HepG2 (cell line): ENCODE results near the gene GPR155. TPM values are rescaled to one million over a fixed set of nuclear protein-coding genes. Genes with fewer than 3 reads are reported as not detected.
A peak's percentile ranks its signal among the peaks of the same experiment; 100 is the strongest.

Experiments
- ADNP ChIP-seq: sonication (generic); formaldehyde crosslinking; IDR thresholded peaks from 2 replicates; pipeline ENCODE4 v1.4.0; 2020; ENCODE audit warnings: missing genetic modification reagents
- CBX2 ChIP-seq, 2 experiments: fragments of 200-600 bp in 1 of 2; sonication (generic); formaldehyde crosslinking in 1 of 2; IDR thresholded peaks; 2 replicates each; pipeline versions ENCODE4 v1.7.0 to v1.8.1; 2018 to 2022; ENCODE audit warnings: low read depth in 2 of 2, low read length in 1 of 2, mild to moderate bottlenecking in 1 of 2, missing genetic modification reagents in 1 of 2
- DMAP1 ChIP-seq: IDR thresholded peaks from 2 replicates; pipeline ENCODE4 v1.6.1; 2016
- FOSL2 ChIP-seq: sonication (generic); formaldehyde crosslinking; IDR thresholded peaks from 2 replicates; pipeline ENCODE4 v1.4.0; 2020; ENCODE audit warnings: missing genetic modification reagents
- GZF1 ChIP-seq: sonication (generic); formaldehyde crosslinking; IDR thresholded peaks from 2 replicates; pipeline ENCODE4 v1.5.1; 2020; ENCODE audit warnings: mild to moderate bottlenecking, missing genetic modification reagents
- HNRNPL ChIP-seq: fragments of 200-400 bp; formaldehyde crosslinking; IDR thresholded peaks from 2 replicates; pipeline ENCODE4 v1.6.1; 2017; ENCODE audit warnings: mild to moderate bottlenecking, low read depth, low read length
- KLF15 ChIP-seq: sonication (generic); formaldehyde crosslinking; IDR thresholded peaks from 2 replicates; pipeline ENCODE4 v1.8.1; 2023; ENCODE audit warnings: borderline replicate concordance, mild to moderate bottlenecking, inconsistent platforms, missing genetic modification reagents, mixed read lengths
- MLX ChIP-seq: IDR thresholded peaks from 2 replicates; pipeline ENCODE4 v1.6.1; 2016
- PHF8 ChIP-seq: sonication (generic); formaldehyde crosslinking; IDR thresholded peaks from 2 replicates; pipeline ENCODE4 v1.5.0; 2020; ENCODE audit warnings: missing genetic modification reagents
- RAD21 ChIP-seq: fragments of 450-650 bp; formaldehyde crosslinking; IDR thresholded peaks from 2 replicates; pipeline ENCODE4 v1.5.0; 2020; ENCODE audit warnings: mild to moderate bottlenecking
- RARA ChIP-seq: IDR thresholded peaks from 2 replicates; pipeline ENCODE4 v1.6.1; 2016; ENCODE audit warnings: missing genetic modification reagents, missing compliant biosample characterization
- RBAK ChIP-seq: sonication (generic); formaldehyde crosslinking; IDR thresholded peaks from 2 replicates; pipeline ENCODE4 v1.5.1; 2020; ENCODE audit warnings: mild to moderate bottlenecking, missing genetic modification reagents
- REL ChIP-seq: sonication (generic); formaldehyde crosslinking; conservative IDR thresholded peaks from 2 replicates; pipeline ENCODE4 v1.8.0; 2022; ENCODE audit warnings: mild to moderate bottlenecking, missing genetic modification reagents, moderate library complexity
- RELA ChIP-seq: sonication (generic); formaldehyde crosslinking; IDR thresholded peaks from 2 replicates; pipeline ENCODE4 v1.4.0; 2020; ENCODE audit warnings: missing genetic modification reagents
- SP140L ChIP-seq: sonication (generic); formaldehyde crosslinking; IDR thresholded peaks from 2 replicates; pipeline ENCODE4 v1.4.0; 2020; ENCODE audit warnings: missing genetic modification reagents, borderline replicate concordance
- TCF12 ChIP-seq, 2 experiments: fragments of 450-650 bp in 1 of 2; sonication (generic) in 1 of 2; formaldehyde crosslinking in 1 of 2; IDR thresholded peaks; 2 replicates each; pipeline versions ENCODE4 v1.6.1 to v1.8.0; 2017 to 2022; ENCODE audit warnings: antibody characterized with exemption in 1 of 2, mild to moderate bottlenecking in 1 of 2, missing genetic modification reagents in 1 of 2, moderate library complexity in 1 of 2
- TERF1 ChIP-seq: sonication (generic); formaldehyde crosslinking; IDR thresholded peaks from 2 replicates; pipeline ENCODE4 v1.8.0; 2022; ENCODE audit warnings: mild to moderate bottlenecking, missing genetic modification reagents, moderate library complexity
- XRCC5 ChIP-seq: fragments of 200-400 bp; formaldehyde crosslinking; optimal IDR thresholded peaks from 2 replicates; pipeline ENCODE3; 2017; ENCODE audit warnings: mild to moderate bottlenecking, low read length
- ZFP90 ChIP-seq: sonication (generic); formaldehyde crosslinking; IDR thresholded peaks from 2 replicates; pipeline ENCODE4 v1.8.0; 2022; ENCODE audit warnings: missing genetic modification reagents, mild to moderate bottlenecking, inconsistent platforms, borderline replicate concordance
- ZNF292 ChIP-seq: sonication (generic); formaldehyde crosslinking; IDR thresholded peaks from 2 replicates; pipeline ENCODE4 v1.8.1; 2022; ENCODE audit warnings: mild to moderate bottlenecking, low read depth, missing genetic modification reagents, borderline replicate concordance
- ZNF3 ChIP-seq: IDR thresholded peaks from 2 replicates; pipeline ENCODE4 v1.7.0; 2017; ENCODE audit warnings: inconsistent platforms
- ZNF605 ChIP-seq: sonication (generic); formaldehyde crosslinking; IDR thresholded peaks from 2 replicates; pipeline ENCODE4 v1.8.0; 2022; ENCODE audit warnings: mild to moderate bottlenecking, missing genetic modification reagents
- ZNF816 ChIP-seq: sonication (generic); formaldehyde crosslinking; IDR thresholded peaks from 2 replicates; pipeline ENCODE4 v1.8.0; 2022; ENCODE audit warnings: missing genetic modification reagents, mild to moderate bottlenecking, borderline replicate concordance
- ZXDC ChIP-seq: sonication (generic); formaldehyde crosslinking; IDR thresholded peaks from 2 replicates; pipeline ENCODE4 v1.5.0; 2020; ENCODE audit warnings: mild to moderate bottlenecking, missing genetic modification reagents
- polyA plus RNA-seq, 8 experiments: library from polyadenylated mRNA; depleted of rRNA in 3 of 8; stranded (reverse) in 7 of 8; unstranded in 1 of 8; fragments of >200 nt; fragmentation: Illumina TruSeq in 4 of 8; extraction: Trizol in 4 of 8; gene quantifications; 2 replicates each; pipeline versions ENCODE4 v1.2.1 to v1.2.3, GENCODE V29; 2011 to 2016; ENCODE audit warnings: low read depth in 4 of 8, missing spikeins in 1 of 8, mixed read lengths in 1 of 8; ENCODE audit not compliant: insufficient read depth in 1 of 8
- total RNA-seq, 5 experiments: library from RNA; depleted of rRNA; stranded (reverse); fragments of >200 nt; fragmentation: Illumina TruSeq; extraction: Trizol; gene quantifications; 2 replicates each; pipeline ENCODE4 v1.2.3, GENCODE V29; 2016; ENCODE audit warnings: low read depth in 1 of 5
- TF ChIP-seq, protein P1 (sequence below): sonication (generic); formaldehyde crosslinking; IDR thresholded peaks from 2 replicates; pipeline ENCODE4 v1.8.0; 2022; ENCODE audit warnings: missing genetic modification reagents, mild to moderate bottlenecking, moderate library complexity, borderline replicate concordance

GPR155 gene
- total and polyA plus RNA-seq, 2 of the 13 experiments (the other 11 are each of a cell fraction or from before 2014, with no cell fraction given) = 0.15 to 0.49 TPM

DNA sequence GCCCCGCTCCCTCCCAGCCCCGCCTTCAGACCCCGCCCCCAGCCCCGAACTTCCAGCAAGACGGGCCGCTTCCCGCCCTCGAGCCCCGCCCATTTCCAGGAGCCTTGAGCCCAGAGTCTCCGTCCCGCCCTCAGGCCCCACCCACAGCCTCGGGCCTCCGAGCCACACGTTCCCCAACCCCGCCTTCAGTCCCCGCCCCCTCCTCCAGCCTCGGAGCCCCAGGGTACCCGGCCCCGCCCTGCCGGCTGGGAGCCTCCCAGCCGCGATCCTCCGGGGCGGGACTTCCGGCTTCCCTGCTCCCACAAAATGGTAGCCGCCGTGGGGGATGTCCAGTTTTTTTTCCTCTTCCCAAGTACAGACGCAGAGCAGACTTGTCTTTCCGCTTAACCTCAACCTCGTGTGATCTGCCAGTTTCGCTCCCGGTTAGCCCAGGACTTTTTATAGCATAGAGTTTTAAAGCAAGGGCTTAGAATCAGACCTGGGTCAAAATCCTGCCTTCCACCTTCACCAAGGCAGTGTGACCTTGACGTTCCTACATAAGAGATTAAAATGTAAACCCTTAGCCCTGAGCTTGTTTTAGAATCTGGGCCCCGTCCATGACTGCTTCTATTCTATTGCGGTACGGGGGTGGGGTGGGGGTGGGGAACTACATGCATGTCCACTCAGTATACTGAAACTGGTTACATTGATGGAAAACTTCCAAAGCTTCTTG lies 435 bp upstream of the GPR155 start (continued):
- TF ChIP-seq, protein P1, sequence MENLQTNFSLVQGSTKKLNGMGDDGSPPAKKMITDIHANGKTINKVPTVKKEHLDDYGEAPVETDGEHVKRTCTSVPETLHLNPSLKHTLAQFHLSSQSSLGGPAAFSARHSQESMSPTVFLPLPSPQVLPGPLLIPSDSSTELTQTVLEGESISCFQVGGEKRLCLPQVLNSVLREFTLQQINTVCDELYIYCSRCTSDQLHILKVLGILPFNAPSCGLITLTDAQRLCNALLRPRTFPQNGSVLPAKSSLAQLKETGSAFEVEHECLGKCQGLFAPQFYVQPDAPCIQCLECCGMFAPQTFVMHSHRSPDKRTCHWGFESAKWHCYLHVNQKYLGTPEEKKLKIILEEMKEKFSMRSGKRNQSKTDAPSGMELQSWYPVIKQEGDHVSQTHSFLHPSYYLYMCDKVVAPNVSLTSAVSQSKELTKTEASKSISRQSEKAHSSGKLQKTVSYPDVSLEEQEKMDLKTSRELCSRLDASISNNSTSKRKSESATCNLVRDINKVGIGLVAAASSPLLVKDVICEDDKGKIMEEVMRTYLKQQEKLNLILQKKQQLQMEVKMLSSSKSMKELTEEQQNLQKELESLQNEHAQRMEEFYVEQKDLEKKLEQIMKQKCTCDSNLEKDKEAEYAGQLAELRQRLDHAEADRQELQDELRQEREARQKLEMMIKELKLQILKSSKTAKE = no peak
- TF ChIP-seq HNRNPL = no peak
- no peak for TF ChIP-seq ZNF292
- no peak for TF ChIP-seq REL (CRISPR knock-in tag)
- no peak for TF ChIP-seq ADNP (CRISPR knock-in tag)
- TF ChIP-seq TERF1 (CRISPR knock-in tag) = no peak
- no peak for TF ChIP-seq GZF1 (CRISPR knock-in tag)
- no peak for TF ChIP-seq TCF12 (IDR thresholded peaks at IDR 0.05)
- no peak for TF ChIP-seq TCF12 (CRISPR knock-in tag; IDR thresholded peaks at IDR 0.05)
- no peak for TF ChIP-seq RELA (CRISPR knock-in tag)
- TF ChIP-seq DMAP1 (CRISPR knock-in tag) = peak; percentile 23; the same call in 1 of the 2 replicates
- TF ChIP-seq RBAK = no peak
- TF ChIP-seq MLX (CRISPR knock-in tag) = no peak
- TF ChIP-seq CBX2 (IDR thresholded peaks at IDR 0.05; ENCODE audit: low read depth, low read length) = no peak
- TF ChIP-seq CBX2 (CRISPR knock-in tag; IDR thresholded peaks at IDR 0.05; ENCODE audit: low read depth) = no peak
- TF ChIP-seq ZNF816 (CRISPR knock-in tag) = no peak
- no peak for TF ChIP-seq ZNF3
- TF ChIP-seq PHF8 (CRISPR knock-in tag) = peak; percentile 53; the same call in 1 of the 2 replicates
- TF ChIP-seq RARA (CRISPR knock-in tag) = no peak
- peak; percentile 27; the same call in 1 of the 2 replicates for TF ChIP-seq RAD21 (CRISPR knock-in tag)
- no peak for TF ChIP-seq SP140L (CRISPR knock-in tag)
- TF ChIP-seq ZXDC (CRISPR knock-in tag) = no peak
- no peak for TF ChIP-seq XRCC5
- no peak for TF ChIP-seq FOSL2 (CRISPR knock-in tag)
- TF ChIP-seq KLF15 (CRISPR knock-in tag) = no peak
- no peak for TF ChIP-seq ZFP90 (CRISPR knock-in tag)
- no peak for TF ChIP-seq ZNF605 (CRISPR knock-in tag)
